ENCODE measurements around the gene KIF3A. TPM values are rescaled to one million over a fixed set of nuclear protein-coding genes. Genes with fewer than 3 reads are reported as not detected.

The KIF3A gene
- total RNA-seq, 1 donor from 2014 or later = 15.3 TPM

DNA sequence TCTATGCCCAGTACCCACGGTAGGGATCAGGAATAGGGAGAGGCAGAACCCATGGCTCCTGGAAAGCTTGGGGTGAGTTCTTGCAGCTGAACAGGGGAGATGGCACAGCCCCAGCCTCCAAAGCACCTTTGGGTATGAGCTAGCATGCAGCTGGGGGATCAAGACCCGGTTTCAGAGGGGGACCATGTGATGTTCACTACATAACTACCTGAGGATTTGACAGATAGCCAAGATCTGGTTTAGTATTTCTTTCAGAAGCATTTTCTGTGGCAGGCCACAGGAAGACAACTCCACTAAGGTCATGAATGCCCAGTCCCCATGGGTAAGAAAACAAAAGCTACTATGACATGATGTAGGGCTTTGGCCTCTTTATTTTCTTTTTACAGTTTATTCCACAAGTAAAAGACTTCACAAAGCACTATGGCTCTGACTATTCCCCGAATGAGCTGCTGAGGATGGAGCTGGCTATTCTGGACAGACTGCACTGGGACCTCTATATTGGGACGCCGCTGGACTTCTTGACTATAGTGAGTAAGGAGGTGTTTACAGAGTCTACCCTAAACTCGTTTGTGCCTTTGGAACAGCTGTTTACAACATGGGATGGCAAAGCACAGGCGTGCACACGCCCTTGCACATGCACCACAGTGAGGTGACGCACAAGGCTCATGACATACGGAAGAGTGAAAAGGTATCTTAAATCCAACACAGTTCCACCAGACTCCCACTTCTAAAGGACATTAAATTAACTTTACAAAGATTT is 13.3 kb upstream of the KIF3A start:
- DNase-seq (ENCODE audit: extremely low spot score, unreplicated experiment) = no peak

DNA sequence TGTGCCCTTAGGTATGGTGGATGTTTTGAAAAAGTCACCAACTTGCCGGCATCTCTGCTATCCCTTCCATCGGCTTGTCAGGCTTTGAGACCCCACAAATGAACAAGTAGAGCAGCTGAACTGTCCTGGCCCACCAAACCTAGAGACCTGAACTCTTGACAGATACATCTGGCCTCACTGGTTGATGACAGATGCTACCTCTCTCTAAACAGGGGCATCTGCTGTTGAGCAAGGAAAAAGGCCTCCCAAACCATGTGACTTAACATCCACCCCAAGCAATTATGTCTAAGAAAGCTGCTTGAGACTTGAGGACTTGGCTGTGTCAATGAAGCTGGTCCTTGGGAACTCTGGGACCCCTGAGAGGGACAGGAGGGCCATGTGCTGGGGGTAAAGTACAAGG is 12.2 kb upstream of the KIF3A start:
- no peaks in the 10 kb centered on the region for H3K9me3 Mint-ChIP-seq (ENCODE audit: unreplicated experiment)
- TF ChIP-seq, protein P1, sequence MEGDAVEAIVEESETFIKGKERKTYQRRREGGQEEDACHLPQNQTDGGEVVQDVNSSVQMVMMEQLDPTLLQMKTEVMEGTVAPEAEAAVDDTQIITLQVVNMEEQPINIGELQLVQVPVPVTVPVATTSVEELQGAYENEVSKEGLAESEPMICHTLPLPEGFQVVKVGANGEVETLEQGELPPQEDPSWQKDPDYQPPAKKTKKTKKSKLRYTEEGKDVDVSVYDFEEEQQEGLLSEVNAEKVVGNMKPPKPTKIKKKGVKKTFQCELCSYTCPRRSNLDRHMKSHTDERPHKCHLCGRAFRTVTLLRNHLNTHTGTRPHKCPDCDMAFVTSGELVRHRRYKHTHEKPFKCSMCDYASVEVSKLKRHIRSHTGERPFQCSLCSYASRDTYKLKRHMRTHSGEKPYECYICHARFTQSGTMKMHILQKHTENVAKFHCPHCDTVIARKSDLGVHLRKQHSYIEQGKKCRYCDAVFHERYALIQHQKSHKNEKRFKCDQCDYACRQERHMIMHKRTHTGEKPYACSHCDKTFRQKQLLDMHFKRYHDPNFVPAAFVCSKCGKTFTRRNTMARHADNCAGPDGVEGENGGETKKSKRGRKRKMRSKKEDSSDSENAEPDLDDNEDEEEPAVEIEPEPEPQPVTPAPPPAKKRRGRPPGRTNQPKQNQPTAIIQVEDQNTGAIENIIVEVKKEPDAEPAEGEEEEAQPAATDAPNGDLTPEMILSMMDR (IDR thresholded peaks at IDR 0.05) = no peak
- H3K27ac Mint-ChIP-seq (ENCODE audit: unreplicated experiment) = no peak overlapping the region
- H3K4me3 Mint-ChIP-seq (ENCODE audit: unreplicated experiment) = no peak overlapping the region
- DNase-seq (ENCODE audit: extremely low spot score, unreplicated experiment) = no peak
- peaks cover 2% of the 10 kb centered on the region for H3K36me3 Mint-ChIP-seq (ENCODE audit: unreplicated experiment)
- peaks cover 22% of the 10 kb centered on the region for H3K27me3 Mint-ChIP-seq (ENCODE audit: unreplicated experiment)
- peaks cover 20% of the 10 kb centered on the region for H3K4me1 Mint-ChIP-seq (ENCODE audit: unreplicated experiment)

More for the DNA sequence above, 13.3 kb upstream of the KIF3A start:
- Mint-ChIP-seq H3K36me3 (ENCODE audit: unreplicated experiment) (peaks cover 4% of the 10 kb centered on the region), H3K4me3 (ENCODE audit: unreplicated experiment) (no peak overlapping the region), H3K9me3 (ENCODE audit: unreplicated experiment) (no peaks in the 10 kb centered on the region), H3K27ac (ENCODE audit: unreplicated experiment) (no peak overlapping the region), H3K27me3 (ENCODE audit: unreplicated experiment) (peaks cover 12% of the 10 kb centered on the region), H3K4me1 (ENCODE audit: unreplicated experiment) (peaks cover 20% of the 10 kb centered on the region)
- TF ChIP-seq, protein P1 (IDR thresholded peaks at IDR 0.05) = no peak

DNA sequence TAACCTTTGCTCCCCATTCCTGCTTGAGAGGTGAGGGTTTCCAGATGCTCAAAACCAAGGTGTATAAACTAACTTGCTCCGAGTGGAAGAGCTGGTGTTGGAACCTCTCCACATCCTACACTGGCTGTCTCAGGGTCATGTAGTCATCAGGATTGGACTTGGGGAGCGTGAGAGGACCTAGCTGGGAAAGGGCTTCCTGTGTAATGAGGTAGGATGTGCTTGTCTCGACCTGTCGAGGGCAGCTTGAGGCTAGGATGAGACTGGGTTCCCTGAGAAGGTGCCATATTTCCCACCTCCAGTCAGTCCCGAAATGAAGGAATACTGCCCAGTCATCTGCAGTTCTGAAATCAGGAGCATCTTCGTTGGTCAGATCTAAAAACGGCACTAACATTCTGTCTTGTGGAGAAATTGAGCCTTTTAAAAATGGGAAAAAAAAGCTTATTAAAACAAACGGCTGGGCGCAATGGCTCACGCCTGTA is 11.2 kb upstream of the KIF3A start:
- H3K27ac Mint-ChIP-seq (ENCODE audit: unreplicated experiment) = no peak overlapping the region
- TF ChIP-seq, protein P1 (IDR thresholded peaks at IDR 0.05) = no peak
- H3K36me3 Mint-ChIP-seq (ENCODE audit: unreplicated experiment) = peaks cover under 1% of the 10 kb centered on the region
- no peaks in the 10 kb centered on the region for H3K9me3 Mint-ChIP-seq (ENCODE audit: unreplicated experiment)
- H3K27me3 Mint-ChIP-seq (ENCODE audit: unreplicated experiment) = peaks cover 22% of the 10 kb centered on the region
- DNase-seq (ENCODE audit: extremely low spot score, unreplicated experiment) = no peak
- H3K4me3 Mint-ChIP-seq (ENCODE audit: unreplicated experiment) = no peak overlapping the region
- H3K4me1 Mint-ChIP-seq (ENCODE audit: unreplicated experiment) = peaks cover 20% of the 10 kb centered on the region

DNA sequence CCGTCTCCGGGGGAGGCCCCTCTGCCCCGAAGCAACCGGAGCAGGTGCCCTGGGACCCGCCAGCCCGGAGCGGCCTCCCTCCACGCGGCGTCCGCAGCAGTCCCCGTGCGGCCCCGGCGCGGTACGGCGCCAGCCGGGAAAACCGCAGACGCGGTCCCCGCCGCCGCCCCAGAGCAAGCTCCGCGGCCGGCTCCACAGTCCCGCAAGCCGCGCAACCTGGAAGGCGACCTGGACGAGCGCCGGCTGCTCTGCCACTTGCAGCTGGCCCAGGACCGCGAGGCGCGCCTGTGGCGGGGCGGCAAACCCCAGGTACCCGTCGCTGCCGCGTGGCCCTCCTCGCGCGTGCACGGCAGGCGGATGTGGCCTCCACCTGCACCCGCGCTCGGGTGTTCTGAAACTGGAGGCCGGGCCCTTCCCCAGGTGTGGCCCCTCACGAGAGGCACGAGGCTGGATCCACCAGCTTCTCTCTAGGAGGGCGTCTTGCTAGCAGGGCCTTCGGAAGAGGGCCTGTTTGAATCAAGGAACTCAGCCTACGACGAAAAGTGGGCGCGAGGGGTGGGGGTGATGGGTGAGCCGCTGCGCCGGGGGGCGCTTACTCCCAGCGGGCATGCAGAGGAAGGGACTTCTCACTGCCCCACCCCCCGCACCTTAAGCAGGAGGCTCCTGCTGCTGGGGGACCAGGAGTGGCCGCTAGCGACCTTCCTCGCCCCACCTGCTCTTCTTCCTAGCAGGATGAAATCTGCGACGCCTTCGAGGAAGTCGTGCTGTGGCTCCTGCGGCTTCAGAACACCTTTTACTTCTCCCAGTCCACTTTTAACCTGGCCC is 10.5 kb upstream of the KIF3A start:
- H3K36me3 Mint-ChIP-seq (ENCODE audit: unreplicated experiment) = no peaks in the 10 kb centered on the region
- DNase-seq (ENCODE audit: extremely low spot score, unreplicated experiment) = no peak
- TF ChIP-seq, protein P1 (IDR thresholded peaks at IDR 0.05) = no peak
- H3K9me3 Mint-ChIP-seq (ENCODE audit: unreplicated experiment) = no peaks in the 10 kb centered on the region
- peaks cover 22% of the 10 kb centered on the region for H3K27me3 Mint-ChIP-seq (ENCODE audit: unreplicated experiment)
- no peak overlapping the region for H3K27ac Mint-ChIP-seq (ENCODE audit: unreplicated experiment)
- no peak overlapping the region for H3K4me3 Mint-ChIP-seq (ENCODE audit: unreplicated experiment)
- H3K4me1 Mint-ChIP-seq (ENCODE audit: unreplicated experiment) = peaks cover 20% of the 10 kb centered on the region

Measured in osteocyte (in vitro differentiated cells).